GM18907 (cell line): ENCODE measurements around the gene PAM.

Experiments
- ATAC-seq: cut with Tn5 transposase; IDR thresholded peaks from one replicate; pipeline ENCODE4 v1.9.1; 2021; ENCODE audit warnings: mild to moderate bottlenecking, moderate library complexity; ENCODE audit not compliant: unreplicated experiment

PAM gene

GRCh38 chr5:102927007-102927406, 171.9 kb downstream of the PAM start:
- no peak for ATAC-seq

GRCh38 chr5:102930244-102930643, 175.1 kb downstream of the PAM start:
- no peak for ATAC-seq

GRCh38 chr5:102931085-102931725, 176.1 kb downstream of the PAM start:
- ATAC-seq: no peak

- ATAC-seq: no peak
Measured at GRCh38 chr5:102932781-102933180, 177.7 kb downstream of the PAM start.

GRCh38 chr5:102933316-102933715, 178.2 kb downstream of the PAM start:
- no peak for ATAC-seq

- ATAC-seq: no peak
Measured at GRCh38 chr5:102933721-102934459, 178.8 kb downstream of the PAM start.

GRCh38 chr5:102937894-102938293, 182.8 kb downstream of the PAM start:
- no peak for ATAC-seq

- no peak for ATAC-seq
Measured at GRCh38 chr5:102941111-102941510, 186.0 kb downstream of the PAM start.

- ATAC-seq: no peak
Measured at GRCh38 chr5:102946414-102946813, 191.3 kb downstream of the PAM start.

- no peak for ATAC-seq
Measured at GRCh38 chr5:102946971-102947370, 191.9 kb downstream of the PAM start.

GRCh38 chr5:102955488-102955887, 200.4 kb downstream of the PAM start:
- no peak for ATAC-seq

- ATAC-seq: no peak
Measured at GRCh38 chr5:102956599-102956998, 201.5 kb downstream of the PAM start.

- no peak for ATAC-seq
Measured at GRCh38 chr5:102957141-102957540, 202.0 kb downstream of the PAM start.

- no peak for ATAC-seq
Measured at GRCh38 chr5:102958481-102959011, 203.4 kb downstream of the PAM start.

GRCh38 chr5:102959055-102959454, 203.9 kb downstream of the PAM start:
- ATAC-seq: peak; percentile 65

- ATAC-seq: no peak
Measured at GRCh38 chr5:102961671-102962070, 206.6 kb downstream of the PAM start.

- ATAC-seq: no peak
Measured at GRCh38 chr5:102965653-102966052, 210.5 kb downstream of the PAM start.

- no peak for ATAC-seq
Measured at GRCh38 chr5:102969641-102970040, 214.5 kb downstream of the PAM start.

- no peak for ATAC-seq
Measured at GRCh38 chr5:102971676-102972293, 216.7 kb downstream of the PAM start.

GRCh38 chr5:102974177-102974576, 219.1 kb downstream of the PAM start:
- ATAC-seq: no peak

- ATAC-seq: no peak
Measured at GRCh38 chr5:102975045-102975444, 219.9 kb downstream of the PAM start.
